ENCODE data around the gene TRIP13. TPM values are rescaled to one million over a fixed set of nuclear protein-coding genes. Genes with fewer than 3 reads are reported as not detected.

The TRIP13 gene
- total RNA-seq, 1 experiment from 2014 or later, result 45.9 TPM

DNA sequence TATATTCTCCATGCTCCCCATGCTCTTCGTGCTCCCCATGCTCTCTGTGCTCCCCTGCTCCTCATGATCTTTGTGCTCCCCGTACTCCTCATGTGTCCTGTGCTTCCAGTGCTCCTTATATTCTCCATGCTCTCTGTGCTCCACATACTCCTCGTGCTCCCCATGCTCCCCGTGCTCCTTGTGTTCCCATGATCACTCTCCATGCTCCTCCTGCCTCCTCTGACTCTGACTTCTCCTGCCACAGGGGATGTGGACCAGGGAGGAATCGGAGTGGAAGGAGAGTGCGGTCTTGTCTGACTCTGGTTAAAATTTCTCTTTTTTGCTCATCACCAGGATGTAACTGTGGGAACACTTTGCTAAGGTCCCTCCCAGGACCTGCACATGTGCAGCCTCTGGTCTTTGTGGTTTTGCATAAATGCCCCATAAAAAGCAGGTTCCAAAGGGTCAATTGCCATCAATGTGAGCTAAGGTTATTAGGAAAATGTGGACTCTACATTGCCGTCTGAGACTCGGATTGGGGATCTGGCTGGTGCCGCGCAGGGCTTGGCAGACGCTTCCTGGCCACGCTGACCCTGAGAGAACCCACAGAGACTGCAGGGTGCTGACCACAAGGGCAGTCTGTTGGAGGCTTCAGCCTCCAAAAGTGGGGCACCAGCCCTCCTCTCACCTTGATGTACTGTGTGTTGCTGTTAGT lies 52.5 kb downstream of the TRIP13 start:
- H3K36me3 ChIP-seq (ENCODE audit: control insufficient read depth, insufficient read depth, low read length), result no peaks in the 10 kb centered on the region
- ATAC-seq (0 out of 2 replicates have a peak, but pooled peaks have one; percentile 4), DNase-seq (ENCODE audit: low read depth, low spot score) (no peak)
- H3K9me3 ChIP-seq (ENCODE audit: control insufficient read depth, insufficient read depth, low read depth, low read length), result peaks cover 3% of the 10 kb centered on the region; the same call in 1 of the 2 replicates
- H3K27ac ChIP-seq (ENCODE audit: low read length), result no peak overlapping the region
- CTCF ChIA-PET, result no interaction called here
- no peak overlapping the region for H3K4me3 ChIP-seq (ENCODE audit: low read depth in 2 of 2, low read length in 2 of 2)
- H3K4me1 ChIP-seq (ENCODE audit: control insufficient read depth, insufficient read depth, low read length), result peaks cover 35% of the 10 kb centered on the region
- TF ChIP-seq, protein P1, sequence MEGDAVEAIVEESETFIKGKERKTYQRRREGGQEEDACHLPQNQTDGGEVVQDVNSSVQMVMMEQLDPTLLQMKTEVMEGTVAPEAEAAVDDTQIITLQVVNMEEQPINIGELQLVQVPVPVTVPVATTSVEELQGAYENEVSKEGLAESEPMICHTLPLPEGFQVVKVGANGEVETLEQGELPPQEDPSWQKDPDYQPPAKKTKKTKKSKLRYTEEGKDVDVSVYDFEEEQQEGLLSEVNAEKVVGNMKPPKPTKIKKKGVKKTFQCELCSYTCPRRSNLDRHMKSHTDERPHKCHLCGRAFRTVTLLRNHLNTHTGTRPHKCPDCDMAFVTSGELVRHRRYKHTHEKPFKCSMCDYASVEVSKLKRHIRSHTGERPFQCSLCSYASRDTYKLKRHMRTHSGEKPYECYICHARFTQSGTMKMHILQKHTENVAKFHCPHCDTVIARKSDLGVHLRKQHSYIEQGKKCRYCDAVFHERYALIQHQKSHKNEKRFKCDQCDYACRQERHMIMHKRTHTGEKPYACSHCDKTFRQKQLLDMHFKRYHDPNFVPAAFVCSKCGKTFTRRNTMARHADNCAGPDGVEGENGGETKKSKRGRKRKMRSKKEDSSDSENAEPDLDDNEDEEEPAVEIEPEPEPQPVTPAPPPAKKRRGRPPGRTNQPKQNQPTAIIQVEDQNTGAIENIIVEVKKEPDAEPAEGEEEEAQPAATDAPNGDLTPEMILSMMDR (IDR thresholded peaks at IDR 0.05), result no peak
- TF ChIP-seq POLR2AphosphoS5 (IDR thresholded peaks at IDR 0.05; ENCODE audit: low read depth, low read length), result no peak
- TF ChIP-seq SIN3A (IDR thresholded peaks at IDR 0.05; ENCODE audit: borderline replicate concordance, insufficient read depth, low read depth, low read length), result no peak
- TF ChIP-seq, protein P2, sequence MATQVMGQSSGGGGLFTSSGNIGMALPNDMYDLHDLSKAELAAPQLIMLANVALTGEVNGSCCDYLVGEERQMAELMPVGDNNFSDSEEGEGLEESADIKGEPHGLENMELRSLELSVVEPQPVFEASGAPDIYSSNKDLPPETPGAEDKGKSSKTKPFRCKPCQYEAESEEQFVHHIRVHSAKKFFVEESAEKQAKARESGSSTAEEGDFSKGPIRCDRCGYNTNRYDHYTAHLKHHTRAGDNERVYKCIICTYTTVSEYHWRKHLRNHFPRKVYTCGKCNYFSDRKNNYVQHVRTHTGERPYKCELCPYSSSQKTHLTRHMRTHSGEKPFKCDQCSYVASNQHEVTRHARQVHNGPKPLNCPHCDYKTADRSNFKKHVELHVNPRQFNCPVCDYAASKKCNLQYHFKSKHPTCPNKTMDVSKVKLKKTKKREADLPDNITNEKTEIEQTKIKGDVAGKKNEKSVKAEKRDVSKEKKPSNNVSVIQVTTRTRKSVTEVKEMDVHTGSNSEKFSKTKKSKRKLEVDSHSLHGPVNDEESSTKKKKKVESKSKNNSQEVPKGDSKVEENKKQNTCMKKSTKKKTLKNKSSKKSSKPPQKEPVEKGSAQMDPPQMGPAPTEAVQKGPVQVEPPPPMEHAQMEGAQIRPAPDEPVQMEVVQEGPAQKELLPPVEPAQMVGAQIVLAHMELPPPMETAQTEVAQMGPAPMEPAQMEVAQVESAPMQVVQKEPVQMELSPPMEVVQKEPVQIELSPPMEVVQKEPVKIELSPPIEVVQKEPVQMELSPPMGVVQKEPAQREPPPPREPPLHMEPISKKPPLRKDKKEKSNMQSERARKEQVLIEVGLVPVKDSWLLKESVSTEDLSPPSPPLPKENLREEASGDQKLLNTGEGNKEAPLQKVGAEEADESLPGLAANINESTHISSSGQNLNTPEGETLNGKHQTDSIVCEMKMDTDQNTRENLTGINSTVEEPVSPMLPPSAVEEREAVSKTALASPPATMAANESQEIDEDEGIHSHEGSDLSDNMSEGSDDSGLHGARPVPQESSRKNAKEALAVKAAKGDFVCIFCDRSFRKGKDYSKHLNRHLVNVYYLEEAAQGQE (IDR thresholded peaks at IDR 0.05; ENCODE audit: insufficient read depth in 1 of 2, low read depth in 2 of 2, low read length in 1 of 2), result no peak
- no peaks in the 10 kb centered on the region; the same call in 1 of the 2 replicates for H3K27me3 ChIP-seq (ENCODE audit: control insufficient read depth, insufficient read depth, low read length)
- BruUV-seq (replicated peaks), result no TSS peak
- POLR2A ChIA-PET, result no interaction called here
- in situ Hi-C loops (cut with HindIII; ENCODE audit: low pct_unique_long_range_greater_than_20kb, low sequenced_read_pairs), result no loop called here
- intact Hi-C loops (cut with micrococcal nuclease; ENCODE audit: unreplicated experiment), result no loop called here

DNA sequence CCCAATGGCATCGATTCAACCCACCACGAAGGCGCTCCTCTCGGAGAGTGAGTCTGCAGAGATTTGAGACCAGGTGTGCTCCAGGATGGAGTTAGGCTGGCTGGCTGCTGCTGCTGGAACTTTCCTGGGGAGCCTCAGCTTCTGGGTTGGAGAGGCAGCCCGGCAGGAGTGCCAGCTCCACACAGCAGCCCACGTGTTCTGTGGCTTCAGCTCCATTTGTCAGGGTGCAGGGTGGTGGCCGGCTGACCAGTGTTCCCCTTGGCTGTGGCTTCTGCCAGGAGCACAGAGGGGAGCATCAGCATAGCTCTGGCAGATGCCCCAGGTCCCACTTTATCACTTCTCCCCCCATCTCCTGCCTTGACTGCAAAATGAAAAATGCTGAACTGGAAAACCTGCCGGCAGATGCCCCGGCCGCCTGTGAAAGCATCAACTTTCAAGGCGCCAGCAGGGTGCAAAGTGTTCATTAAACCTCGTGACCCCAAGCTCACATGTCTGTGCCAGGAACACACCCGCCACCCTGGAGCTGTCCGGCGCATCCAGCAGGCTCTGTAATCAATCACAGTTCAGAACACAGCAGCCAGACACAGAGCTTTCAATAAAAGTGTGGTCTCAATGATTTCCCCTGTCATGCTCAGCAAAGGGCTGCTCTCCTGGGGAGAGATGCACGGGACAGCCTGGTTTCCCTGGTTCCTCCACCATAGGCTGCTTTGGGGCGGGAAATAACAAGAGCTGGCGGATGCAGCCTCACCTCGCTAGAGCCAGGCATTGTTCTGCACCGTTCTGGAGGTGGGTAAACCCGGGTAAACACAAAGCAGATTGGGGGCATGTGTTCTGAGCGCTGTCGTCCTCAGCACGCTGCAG lies 53.2 kb downstream of the TRIP13 start:
- peak; percentile 54 for ATAC-seq
- CTCF ChIA-PET, result interaction anchor here (0.5 kb wide), 1 partner anchor 173 kb away, joined by 4 read pairs; no protein-coding TSS in a partner anchor
- intact Hi-C loops (cut with micrococcal nuclease; ENCODE audit: unreplicated experiment) (no loop called here), in situ Hi-C loops (cut with HindIII; ENCODE audit: low pct_unique_long_range_greater_than_20kb, low sequenced_read_pairs) (no loop called here)
- POLR2A ChIA-PET, result no interaction called here
- TF ChIP-seq POLR2AphosphoS5 (IDR thresholded peaks at IDR 0.05; ENCODE audit: low read depth, low read length), result no peak
- TF ChIP-seq SIN3A (IDR thresholded peaks at IDR 0.05; ENCODE audit: borderline replicate concordance, insufficient read depth, low read depth, low read length), result no peak
- TF ChIP-seq, protein P2 (IDR thresholded peaks at IDR 0.05; ENCODE audit: insufficient read depth in 1 of 2, low read depth in 2 of 2, low read length in 1 of 2), result peak in 1 of 2 experiments; percentile 49; a peak in 1 of 4 replicates
- TF ChIP-seq TCF7L2 (IDR thresholded peaks at IDR 0.05; ENCODE audit: low read depth, low read length), result no peak
- TF ChIP-seq, protein P1 (IDR thresholded peaks at IDR 0.05), result no peak
- H3K4me1 ChIP-seq (ENCODE audit: control insufficient read depth, insufficient read depth, low read length), result peaks cover 35% of the 10 kb centered on the region
- no TSS peak for BruUV-seq (replicated peaks)
- H3K27ac ChIP-seq (ENCODE audit: low read length), result peak overlapping the region; percentile 35; the same call in 1 of the 2 replicates
- H3K27me3 ChIP-seq (ENCODE audit: control insufficient read depth, insufficient read depth, low read length), result no peaks in the 10 kb centered on the region; the same call in 1 of the 2 replicates
- H3K9me3 ChIP-seq (ENCODE audit: control insufficient read depth, insufficient read depth, low read depth, low read length), result peaks cover 7% of the 10 kb centered on the region; the same call in 1 of the 2 replicates
- no peak for DNase-seq (ENCODE audit: low read depth, low spot score)
- H3K36me3 ChIP-seq (ENCODE audit: control insufficient read depth, insufficient read depth, low read length), result no peaks in the 10 kb centered on the region
- no peak overlapping the region for H3K4me3 ChIP-seq (ENCODE audit: low read depth in 2 of 2, low read length in 2 of 2)

Measured in Panc1 (cell line).